GM12874 (cell line): ENCODE measurements around the gene TMEM271.

Experiments
- CTCF ChIP-seq: IDR thresholded peaks from 2 replicates; pipeline ENCODE4 v1.5.1; 2011; ENCODE audit warnings: low read depth, mild to moderate bottlenecking, control low read depth, low read length, moderate library complexity; ENCODE audit not compliant: insufficient read depth

TMEM271 gene

GRCh38 chr4:576245-576821 lies at the start of gene TMEM271:
TSS of gene TMEM271 (minus strand) at chr4:576295. CDS start at chr4:576062, 233 bp downstream.
- TF ChIP-seq CTCF = no peak

GRCh38 chr4:625631-626161 lies 49.6 kb upstream of the TMEM271 start:
- TF ChIP-seq CTCF = no peak

- TF ChIP-seq CTCF = no peak
Observed at GRCh38 chr4:624705-625590, 48.9 kb upstream of the TMEM271 start, which contains the start of gene PDE6B. TSS of gene PDE6B (plus strand) at chr4:625573. CDS start at chr4:625627, 54 bp downstream.

GRCh38 chr4:623914-624566 lies 47.9 kb upstream of the TMEM271 start:
- no peak for TF ChIP-seq CTCF

- TF ChIP-seq CTCF = no peak
Observed at GRCh38 chr4:622996-623913, 47.2 kb upstream of the TMEM271 start.

- no peak for TF ChIP-seq CTCF
Observed at GRCh38 chr4:622071-622995, 46.2 kb upstream of the TMEM271 start.
